Stimulated activated CD4-positive, alpha-beta T cell treated with anti-CD3 and anti-CD28 coated beads, Interleukin-2, amount 100 ng/mL, for 4 hours (primary cell): ENCODE data around the gene BANK1.

Source experiments
- DNase-seq: peaks from one replicate; pipeline ENCODE4 v3.0.0-alpha.2; 2020; ENCODE audit warnings: low read depth

BANK1 gene

GRCh38 chr4:101813604-101814003 lies 23.1 kb downstream of the BANK1 start:
- no peak for DNase-seq

- DNase-seq, result no peak
Measured at GRCh38 chr4:101818362-101818761, 27.8 kb downstream of the BANK1 start.

- DNase-seq, result no peak
Measured at GRCh38 chr4:101823864-101824263, 33.3 kb downstream of the BANK1 start.

GRCh38 chr4:101824500-101824899 lies 34.0 kb downstream of the BANK1 start:
- no peak for DNase-seq

GRCh38 chr4:101825953-101826352 lies 35.4 kb downstream of the BANK1 start:
- no peak for DNase-seq

- DNase-seq, result no peak
Measured at GRCh38 chr4:101831816-101832215, 41.3 kb downstream of the BANK1 start.

GRCh38 chr4:101833480-101833879 lies 43.0 kb downstream of the BANK1 start:
- DNase-seq, result no peak

GRCh38 chr4:101835121-101835904 lies 44.8 kb downstream of the BANK1 start:
- no peak for DNase-seq

- no peak for DNase-seq
Measured at GRCh38 chr4:101843054-101843453, 52.5 kb downstream of the BANK1 start.

- DNase-seq, result no peak
Measured at GRCh38 chr4:101846550-101846949, 56.0 kb downstream of the BANK1 start.

- no peak for DNase-seq
Measured at GRCh38 chr4:101850698-101851097, 60.2 kb downstream of the BANK1 start.

GRCh38 chr4:101851672-101852071 lies 61.1 kb downstream of the BANK1 start:
- no peak for DNase-seq

GRCh38 chr4:101853028-101853427 lies 62.5 kb downstream of the BANK1 start:
- DNase-seq, result no peak

GRCh38 chr4:101853691-101854090 lies 63.2 kb downstream of the BANK1 start:
- DNase-seq, result no peak

- no peak for DNase-seq
Measured at GRCh38 chr4:101855239-101855638, 64.7 kb downstream of the BANK1 start.

GRCh38 chr4:101856149-101856548 lies 65.6 kb downstream of the BANK1 start:
- DNase-seq, result no peak

- no peak for DNase-seq
Measured at GRCh38 chr4:101857176-101857575, 66.6 kb downstream of the BANK1 start.

GRCh38 chr4:101858641-101859040 lies 68.1 kb downstream of the BANK1 start:
- DNase-seq, result no peak

GRCh38 chr4:101862595-101862994 lies 72.1 kb downstream of the BANK1 start:
- no peak for DNase-seq

- no peak for DNase-seq
Measured at GRCh38 chr4:101864660-101865059, 74.1 kb downstream of the BANK1 start.

GRCh38 chr4:101865501-101866062 lies 75.1 kb downstream of the BANK1 start:
- no peak for DNase-seq

GRCh38 chr4:101870874-101871273 lies 80.3 kb downstream of the BANK1 start:
- no peak for DNase-seq

- DNase-seq, result no peak
Measured at GRCh38 chr4:101871962-101872676, 81.6 kb downstream of the BANK1 start.
